Stimulated activated CD8-positive, alpha-beta memory T cell treated with anti-CD3 and anti-CD28 coated beads, Interleukin-15, amount 100 ng/mL, for 48 hours (primary cell): ENCODE results near the gene GUSB.

Experiments
- DNase-seq, 2 donors: peaks; one replicate each; pipeline ENCODE4 v3.0.0-alpha.2; 2020; ENCODE audit warnings: low read depth in 2 of 2

GUSB gene

DNA sequence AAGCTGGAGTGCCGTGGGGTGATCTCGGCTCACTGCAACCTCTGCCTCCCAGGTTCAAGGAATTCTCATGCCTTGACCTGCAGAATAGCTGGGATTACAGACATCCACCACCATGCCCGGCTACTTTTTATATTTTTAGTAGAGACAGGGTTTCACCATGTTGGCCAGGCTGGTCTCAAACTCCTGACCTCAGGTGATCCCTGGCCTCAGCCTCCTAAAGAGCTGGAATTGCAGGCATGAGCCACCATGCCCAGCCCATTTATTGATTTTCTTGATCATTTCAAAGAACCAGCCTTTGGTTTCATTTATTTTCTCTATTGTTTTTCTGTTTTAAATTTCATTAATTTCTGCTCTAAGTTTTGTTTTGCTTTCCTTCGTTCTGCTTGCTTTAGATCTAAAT, 50.3 kb downstream of the GUSB start:
- no peak for DNase-seq

DNA sequence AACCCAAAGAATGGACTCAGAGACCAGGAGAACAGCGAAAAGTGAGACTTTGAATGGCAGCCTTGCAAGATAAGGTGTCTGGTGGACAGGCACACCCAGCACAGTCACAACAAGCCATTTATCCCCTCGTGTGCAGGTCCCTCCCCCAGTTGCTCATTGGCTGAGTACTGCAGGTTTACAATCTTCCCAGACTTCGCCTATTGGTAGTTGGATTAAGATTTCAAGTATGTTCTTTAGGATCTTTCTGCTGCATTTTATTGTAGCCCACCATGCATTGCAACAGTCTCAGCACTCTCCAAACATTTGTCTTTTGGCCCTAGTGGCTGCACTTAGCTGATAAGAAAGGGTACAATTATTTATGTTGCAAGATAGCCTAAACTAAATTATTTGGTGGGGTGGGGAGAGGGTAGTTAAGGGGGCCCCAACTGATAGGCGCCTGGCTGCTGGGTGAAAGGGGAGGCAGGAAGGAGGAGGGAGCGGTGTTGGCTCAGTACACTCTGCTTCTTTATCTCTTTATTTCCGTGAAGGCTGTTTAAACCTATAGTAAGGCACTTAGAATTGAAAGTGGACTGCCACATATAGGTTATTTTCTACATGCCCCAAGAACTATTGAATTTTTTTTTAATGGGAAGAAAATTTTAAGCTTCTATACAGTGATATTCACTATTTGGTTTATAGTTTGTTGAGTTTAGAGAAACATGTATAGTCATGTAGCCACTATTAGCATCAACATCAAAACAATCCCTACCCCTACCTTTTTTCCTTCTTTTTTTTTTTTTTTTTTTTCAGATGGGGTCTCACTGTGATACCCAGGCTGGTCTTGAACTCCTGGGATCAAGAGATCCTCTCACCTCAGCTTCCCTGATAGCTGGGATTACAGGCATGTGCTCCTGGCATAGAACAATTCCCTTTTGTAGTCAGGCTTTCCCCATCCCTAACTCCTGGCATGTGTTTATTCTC, 54.2 kb downstream of the GUSB start:
- no peak for DNase-seq

DNA sequence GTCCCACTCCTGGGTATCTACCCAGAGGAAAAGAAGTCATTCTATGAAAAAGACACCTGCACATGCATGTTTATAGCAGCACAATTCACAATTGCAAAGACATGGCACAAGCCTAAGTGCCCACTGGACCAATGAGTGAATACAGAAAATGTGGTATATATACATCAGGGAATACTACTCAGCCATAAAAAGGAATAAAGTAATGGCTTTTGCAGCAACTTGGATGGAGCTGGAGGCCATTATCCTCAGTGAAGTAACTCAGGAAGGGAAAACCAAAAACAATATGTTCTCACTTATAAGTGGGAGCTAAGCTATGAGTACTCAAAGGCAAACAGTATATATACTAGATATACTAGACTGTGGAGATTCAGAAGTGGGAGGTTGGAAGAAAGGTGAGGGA, 55.4 kb downstream of the GUSB start:
- no peak for DNase-seq

- no peak for DNase-seq
Measured at GRCh38 chr7:65925040-65925439, 57.0 kb downstream of the GUSB start.

DNA sequence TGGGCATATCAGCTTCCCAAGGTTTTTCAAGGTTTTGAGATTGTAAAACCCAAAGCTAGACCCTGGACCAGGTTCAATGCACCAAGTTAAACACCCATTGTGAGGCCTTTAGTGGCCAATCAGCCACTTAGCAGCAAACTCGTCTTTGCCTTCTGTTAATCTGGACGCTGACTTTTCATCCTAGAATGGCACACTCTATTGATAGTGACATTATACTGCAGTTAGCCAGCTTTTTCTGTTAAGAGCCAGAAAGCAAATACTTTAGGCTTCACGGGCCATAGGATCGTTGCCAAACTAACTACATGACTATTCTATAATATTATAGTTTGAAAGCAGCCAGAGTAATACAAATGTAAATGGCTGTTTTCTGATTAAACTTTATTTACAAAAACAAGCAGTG, 57.8 kb downstream of the GUSB start:
- DNase-seq, result no peak

GRCh38 chr7:65923316-65923715, 58.7 kb downstream of the GUSB start:
- DNase-seq, result no peak

DNA sequence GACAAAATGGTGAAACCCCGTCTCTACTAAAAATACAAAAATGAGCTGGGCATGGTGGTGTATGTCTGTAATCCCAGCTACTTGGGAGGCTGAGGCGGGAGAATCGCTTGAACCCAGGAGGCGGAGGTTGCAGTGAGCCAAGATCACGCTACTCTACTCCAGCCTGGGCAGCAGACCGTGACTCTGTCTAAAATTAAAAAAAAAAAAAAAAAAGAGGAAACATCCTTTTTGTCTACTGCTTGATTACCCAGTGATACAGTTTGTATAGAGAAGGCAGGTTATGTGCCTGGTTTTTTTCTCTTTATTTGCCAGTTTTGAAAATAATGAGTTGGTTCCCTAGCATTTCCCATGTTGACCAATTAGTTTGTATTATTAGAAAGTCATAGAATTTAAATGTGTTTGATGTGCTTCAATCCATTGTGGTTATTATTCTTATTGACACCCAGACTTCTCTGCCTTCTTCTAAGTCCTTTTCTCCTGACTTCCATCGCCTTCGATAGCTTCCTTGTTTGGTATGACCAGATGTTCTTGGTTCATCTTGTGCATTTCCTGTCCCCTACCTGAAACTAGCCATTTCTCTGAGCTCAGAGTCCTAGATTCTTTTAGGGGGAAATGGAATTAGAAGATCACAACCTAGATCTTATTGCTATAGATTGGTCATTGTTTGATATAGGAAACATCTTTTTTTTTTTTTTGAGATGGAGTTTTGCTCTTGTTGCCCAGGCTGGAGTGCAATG, 65.9 kb downstream of the GUSB start:
- DNase-seq, result no peak

GRCh38 chr7:65912237-65912636, 69.8 kb downstream of the GUSB start:
- no peak for DNase-seq
